Psoas muscle (tissue), 8 donors: ENCODE data around the gene SENP7. TPM values are rescaled to one million over a fixed set of nuclear protein-coding genes. Genes with fewer than 3 reads are reported as not detected.
"Not testable (repeated sequence)": the region's sequence is repeated elsewhere in the genome, so short reads cannot be mapped to it uniquely, and the experiment has no call there.

Experiments used
- ATAC-seq, 4 donors: fragments of 200-7000 bp; cut with Tn5 transposase; one replicate each; pipeline ENCODE4 v1.9.1; 2020; ENCODE audit warnings: moderate library complexity in 3 of 4, mild to moderate bottlenecking in 2 of 4
- DNase-seq, 2 donors: peaks; one replicate each; pipeline ENCODE4 v3.0.0-alpha.2; 2020
- H3K27ac ChIP-seq: fragments of 200-600 bp; one replicate; pipeline ENCODE4 v1.8.0; 2022
- H3K27me3 ChIP-seq, 3 donors: fragments of 200-600 bp in 1 of 3; one replicate each; pipeline versions ENCODE4 v1.6.1 to v1.8.0; 2013 to 2022; ENCODE audit warnings: low read length in 2 of 3, mild to moderate bottlenecking in 2 of 3, moderate library complexity in 1 of 3; ENCODE audit not compliant: insufficient read depth in 3 of 3
- H3K36me3 ChIP-seq, 2 donors: fragments of 200-600 bp in 1 of 2; one replicate each; pipeline versions ENCODE4 v1.6.1 to v1.8.0; 2013 to 2022; ENCODE audit warnings: low read depth in 1 of 2, mild to moderate bottlenecking in 1 of 2, moderate library complexity in 1 of 2; ENCODE audit not compliant: insufficient read depth in 1 of 2
- H3K4me1 ChIP-seq: fragments of 200-600 bp; one replicate; pipeline ENCODE4 v1.8.0; 2022
- H3K4me3 ChIP-seq: fragments of 200-600 bp; one replicate; pipeline ENCODE4 v1.8.0; 2022; ENCODE audit warnings: mild to moderate bottlenecking
- H3K9me3 ChIP-seq: fragments of 200-600 bp; one replicate; pipeline ENCODE4 v1.8.0; 2022
- WGBS, 3 donors: extraction: QIAGEN DNeasy Blood & Tissue Kit; methylation state at CpG; one replicate each; pipeline versions ENCODE4 v1.1.6 to v1.1.7; 2013; 5-methylcytosine and 5-hydroxymethylcytosine counted together
- intact Hi-C, 2 donors: fragments of 100-400 bp; cut with DNase I; formaldehyde crosslinking; loops; one replicate each; pipeline versions ENCODE4 v1.11.0 to v1.14.2; 2022
- polyA plus RNA-seq, 3 donors: library from polyadenylated mRNA; stranded (reverse); fragments of 200-250 nt; gene quantifications; one replicate each; pipeline ENCODE4 v1.2.3, GENCODE V29; 2013
- total RNA-seq, 4 donors: library from RNA; stranded (reverse); fragmentation: NEBNext Ultra II Directional in 2 of 4; extraction: Animal tissue kit (Norgen Biotek cat#: 25700) in 2 of 4; gene quantifications; one replicate each; pipeline versions ENCODE4 v1.2.1 to v1.2.4, GENCODE V29; 2021 to 2023
- TF ChIP-seq, protein P1 (sequence below): fragments of 200-600 bp; IDR thresholded peaks from one replicate; pipeline ENCODE4 v1.8.0; 2022; ENCODE audit warnings: antibody characterized with exemption
- donor health status: healthy with polysubstance abuse.
- donor health status: DM: no; HTN: no; CAD: no; lungs with moderate emphysema.
- donor health status: Bipolar disorder and iron deficiency.
- donor health status: healthy.
- donor health status: DM: yes; HTN: yes; CAD: no.
- donor health status: DM: no; HTN: no; CAD: no.
- donor health status: DM: no; HTN: no; CAD: no.
- donor health status: DM: yes; HTN: yes; CAD: no.

Gene SENP7
- total and polyA plus RNA-seq, 7 donors: 4.2 to 8.7 (median 7.7) TPM

DNA sequence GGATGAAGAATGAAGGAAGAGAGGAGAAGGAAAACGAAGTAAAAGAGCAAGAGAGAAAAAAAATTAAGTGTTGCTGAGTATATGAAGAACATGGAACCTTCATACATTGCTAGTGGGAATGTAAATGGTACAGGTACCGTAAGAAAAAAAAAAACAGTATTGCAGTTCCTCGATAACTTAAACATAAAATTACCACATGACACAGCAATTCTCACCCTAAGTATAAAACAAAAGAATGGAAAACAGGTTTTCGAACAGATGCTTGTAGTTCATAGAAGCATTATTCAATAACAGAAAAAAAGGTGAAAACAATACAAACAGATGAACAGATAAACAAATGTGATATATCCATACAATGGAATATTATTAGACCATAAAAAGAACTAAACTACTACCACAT is 51.6 kb downstream of the SENP7 start:
- H3K9me3 ChIP-seq: peaks cover 7% of the 10 kb centered on the region
- no peak for ATAC-seq

DNA sequence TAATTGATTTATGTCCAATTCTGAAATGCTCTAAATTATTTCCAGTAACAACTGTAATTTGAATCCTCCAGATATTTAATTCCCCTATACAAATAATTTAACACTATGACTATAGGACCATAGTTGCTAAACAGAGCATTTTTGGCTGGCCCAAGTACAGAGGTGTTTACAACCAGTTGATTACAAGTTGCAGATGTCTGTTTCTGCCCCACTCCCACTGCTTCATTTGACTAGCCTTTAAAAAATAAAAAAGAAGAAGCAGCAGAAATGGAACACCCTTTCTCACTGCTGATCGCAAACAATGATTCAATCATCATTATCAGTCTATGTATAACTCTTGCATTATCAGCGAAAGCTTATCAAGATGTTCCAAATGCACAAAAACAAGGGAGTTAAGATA is 54.6 kb downstream of the SENP7 start:
- H3K36me3 ChIP-seq: peaks cover 0 to 18% of the 10 kb centered on the region in 2 donors
- TF ChIP-seq, protein P1, sequence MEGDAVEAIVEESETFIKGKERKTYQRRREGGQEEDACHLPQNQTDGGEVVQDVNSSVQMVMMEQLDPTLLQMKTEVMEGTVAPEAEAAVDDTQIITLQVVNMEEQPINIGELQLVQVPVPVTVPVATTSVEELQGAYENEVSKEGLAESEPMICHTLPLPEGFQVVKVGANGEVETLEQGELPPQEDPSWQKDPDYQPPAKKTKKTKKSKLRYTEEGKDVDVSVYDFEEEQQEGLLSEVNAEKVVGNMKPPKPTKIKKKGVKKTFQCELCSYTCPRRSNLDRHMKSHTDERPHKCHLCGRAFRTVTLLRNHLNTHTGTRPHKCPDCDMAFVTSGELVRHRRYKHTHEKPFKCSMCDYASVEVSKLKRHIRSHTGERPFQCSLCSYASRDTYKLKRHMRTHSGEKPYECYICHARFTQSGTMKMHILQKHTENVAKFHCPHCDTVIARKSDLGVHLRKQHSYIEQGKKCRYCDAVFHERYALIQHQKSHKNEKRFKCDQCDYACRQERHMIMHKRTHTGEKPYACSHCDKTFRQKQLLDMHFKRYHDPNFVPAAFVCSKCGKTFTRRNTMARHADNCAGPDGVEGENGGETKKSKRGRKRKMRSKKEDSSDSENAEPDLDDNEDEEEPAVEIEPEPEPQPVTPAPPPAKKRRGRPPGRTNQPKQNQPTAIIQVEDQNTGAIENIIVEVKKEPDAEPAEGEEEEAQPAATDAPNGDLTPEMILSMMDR: no peak
- H3K4me3 ChIP-seq: no peak overlapping the region
- ATAC-seq (no peak), DNase-seq (no peak)
- H3K27me3 ChIP-seq: no peaks in the 10 kb centered on the region
- no peak overlapping the region for H3K27ac ChIP-seq
- H3K9me3 ChIP-seq: peaks cover 7% of the 10 kb centered on the region
- WGBS, 3 donors: 96 to 99% (median 98%) methylated on average over 2 of the region's 2 CpGs
- H3K4me1 ChIP-seq: no peaks in the 10 kb centered on the region
- intact Hi-C loops: no loop called here

More for the DNA sequence above, 51.6 kb downstream of the SENP7 start:
- DNase-seq: no peak
- Histone ChIP-seq H3K4me3 (no peak overlapping the region), H3K4me1 (no peaks in the 10 kb centered on the region), H3K36me3 (peaks cover 0 to 18% of the 10 kb centered on the region in 2 donors), H3K27me3 (no peaks in the 10 kb centered on the region), H3K27ac (no peak overlapping the region)
- intact Hi-C loops: no loop called here
- WGBS, 3 donors: 82 to 85% (median 82%) methylated on average over 4 of the region's 4 CpGs
- TF ChIP-seq, protein P1: no peak

DNA sequence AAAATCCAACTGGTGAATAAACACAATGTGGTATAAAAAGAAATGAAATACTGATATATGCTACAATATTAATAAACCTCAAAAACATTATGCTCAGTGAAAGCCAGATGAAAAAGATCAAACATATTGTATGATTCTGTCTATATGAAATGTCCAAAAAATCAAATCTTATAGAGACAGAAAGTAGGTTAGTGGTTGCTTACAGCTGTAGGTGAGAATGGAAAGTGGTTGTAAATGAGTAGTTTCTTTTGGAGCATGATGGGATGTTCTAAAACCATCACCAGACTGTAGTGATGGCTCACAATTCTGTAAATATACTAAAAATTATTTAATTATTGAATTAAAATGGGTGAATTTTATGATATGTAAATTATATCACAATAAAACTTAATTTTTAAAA is 58.4 kb downstream of the SENP7 start:
- DNase-seq: no peak
- intact Hi-C loops: no loop called here
- no peak for ATAC-seq
- H3K27me3 ChIP-seq: no peaks in the 10 kb centered on the region
- no peaks in the 10 kb centered on the region for H3K4me1 ChIP-seq
- H3K4me3 ChIP-seq: no peak overlapping the region
- no peaks in the 10 kb centered on the region for H3K9me3 ChIP-seq
- no peak overlapping the region for H3K27ac ChIP-seq
- H3K36me3 ChIP-seq: peaks cover 0 to 18% of the 10 kb centered on the region in 2 donors
- TF ChIP-seq, protein P1: no peak

DNA sequence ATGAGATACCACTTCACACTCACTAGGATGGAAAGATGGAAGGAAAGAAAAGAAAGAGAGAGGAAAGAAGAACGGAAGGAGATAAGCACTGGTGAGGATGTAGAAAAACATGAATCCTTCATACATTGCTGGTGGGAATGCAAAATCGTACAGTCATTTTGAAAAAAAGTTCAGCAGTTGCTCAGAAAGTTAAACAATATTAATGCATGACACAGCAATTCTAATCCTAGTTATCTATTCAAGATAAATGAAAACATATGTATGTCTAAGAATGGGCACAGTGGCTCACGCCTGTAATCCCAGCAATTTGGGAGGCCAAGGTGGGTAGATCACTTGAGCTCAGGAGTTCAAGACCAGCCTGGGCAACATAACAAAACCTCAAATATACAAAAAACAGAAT is 59.1 kb downstream of the SENP7 start:
- Histone ChIP-seq H3K4me1 (no peaks in the 10 kb centered on the region), H3K9me3 (no peaks in the 10 kb centered on the region), H3K4me3 (no peak overlapping the region), H3K27ac (no peak overlapping the region), H3K36me3 (peaks cover 0 to 18% of the 10 kb centered on the region in 2 donors), H3K27me3 (no peaks in the 10 kb centered on the region)
- no peak for DNase-seq
- WGBS, 3 donors: 93 to 97% (median 96%) methylated on average over 3 of the region's 3 CpGs
- intact Hi-C loops: no loop called here
- TF ChIP-seq, protein P1: no peak
- no peak for ATAC-seq

DNA sequence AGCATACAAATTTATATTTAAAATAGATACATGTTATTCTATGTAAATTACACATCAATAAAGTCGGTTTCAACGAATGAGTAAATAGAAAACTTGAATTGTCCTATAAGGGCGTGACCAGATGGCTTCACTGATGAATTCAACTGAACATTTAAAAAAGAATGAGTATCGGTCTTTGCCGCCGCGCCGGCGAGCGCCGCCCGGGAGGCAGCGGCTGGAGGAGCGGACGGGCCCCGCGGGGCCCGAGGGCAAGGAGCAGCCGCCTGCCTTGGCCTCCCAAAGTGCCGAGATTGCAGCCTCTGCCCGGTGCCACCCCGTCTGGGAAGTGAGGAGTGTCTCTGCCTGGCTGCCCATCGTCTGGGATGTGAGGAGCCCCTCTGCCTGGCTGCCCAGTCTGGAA is 74.4 kb downstream of the SENP7 start:
- H3K27ac ChIP-seq, H3K9me3 ChIP-seq, intact Hi-C loops, ATAC-seq, H3K4me1 ChIP-seq, DNase-seq, H3K4me3 ChIP-seq, H3K27me3 ChIP-seq, H3K36me3 ChIP-seq: not testable (repeated sequence)
- 96 to 99% (median 98%) methylated on average over 17 to 23 of the region's 23 CpGs for WGBS, 3 donors
